ENCODE measurements around the gene TRPC5OS.

Gene TRPC5OS

GRCh38 chrX:111868726-111869638 lies 7.0 kb upstream of the TRPC5OS start:
- no peak for TF ChIP-seq CTCF (IDR thresholded peaks at IDR 0.05; ENCODE audit: control insufficient read depth, insufficient read depth, low read depth, low read length, missing control alignments)
- no peak for DNase-seq (ENCODE audit: low read depth)
- H3K4me3 ChIP-seq (ENCODE audit: control insufficient read depth, low read depth, low read length) = no peak overlapping the region

- TF ChIP-seq CTCF (IDR thresholded peaks at IDR 0.05; ENCODE audit: control insufficient read depth, insufficient read depth, low read depth, low read length, missing control alignments) = peak; percentile 78
- peak; percentile 5 for DNase-seq (ENCODE audit: low read depth)
- no peak overlapping the region for H3K4me3 ChIP-seq (ENCODE audit: control insufficient read depth, low read depth, low read length)
These were observed 6.3 kb upstream of the TRPC5OS start for GRCh38 chrX:111869639-111870034.

- no peak for TF ChIP-seq CTCF (IDR thresholded peaks at IDR 0.05; ENCODE audit: control insufficient read depth, insufficient read depth, low read depth, low read length, missing control alignments)
- DNase-seq (ENCODE audit: low read depth) = no peak
- H3K4me3 ChIP-seq (ENCODE audit: control insufficient read depth, low read depth, low read length) = no peak overlapping the region
These were observed 1.7 kb upstream of the TRPC5OS start for GRCh38 chrX:111874241-111874640.

GRCh38 chrX:111876646-111877045 lies 665 bp downstream of the TRPC5OS start:
- no peak overlapping the region for H3K4me3 ChIP-seq (ENCODE audit: control insufficient read depth, low read depth, low read length)
- no peak for DNase-seq (ENCODE audit: low read depth)
- no peak for TF ChIP-seq CTCF (IDR thresholded peaks at IDR 0.05; ENCODE audit: control insufficient read depth, insufficient read depth, low read depth, low read length, missing control alignments)

GRCh38 chrX:111877681-111878080 lies 1.7 kb downstream of the TRPC5OS start:
- TF ChIP-seq CTCF (IDR thresholded peaks at IDR 0.05; ENCODE audit: control insufficient read depth, insufficient read depth, low read depth, low read length, missing control alignments) = no peak
- DNase-seq (ENCODE audit: low read depth) = no peak

GRCh38 chrX:111880735-111881134 lies 4.8 kb downstream of the TRPC5OS start:
- DNase-seq (ENCODE audit: low read depth) = no peak
- no peak for TF ChIP-seq CTCF (IDR thresholded peaks at IDR 0.05; ENCODE audit: control insufficient read depth, insufficient read depth, low read depth, low read length, missing control alignments)
- no peak overlapping the region for H3K4me3 ChIP-seq (ENCODE audit: control insufficient read depth, low read depth, low read length)

More at GRCh38 chrX:111877681-111878080, 1.7 kb downstream of the TRPC5OS start:
- no peak overlapping the region for H3K4me3 ChIP-seq (ENCODE audit: control insufficient read depth, low read depth, low read length)

Data from AG09309 (cell line).